Parathyroid adenoma (tissue), 2 donors: Measurements from ENCODE around the gene ERCC6.

Experiments used
- H2AFZ ChIP-seq: fragments of 300-600 bp; sonication (generic); one replicate; pipeline ENCODE4 v1.7.0; 2017; ENCODE audit warnings: antibody characterized with exemption, mild to moderate bottlenecking
- H3K27ac ChIP-seq: fragments of 300-600 bp; sonication (generic); one replicate; pipeline ENCODE4 v1.7.0; 2017
- H3K27me3 ChIP-seq: fragments of 300-600 bp; sonication (generic); one replicate; pipeline ENCODE4 v1.7.0; 2017; ENCODE audit warnings: low read length; ENCODE audit not compliant: control insufficient read depth, insufficient read depth
- H3K36me3 ChIP-seq: fragments of 300-600 bp; sonication (generic); one replicate; pipeline ENCODE4 v1.7.0; 2017; ENCODE audit warnings: low read length; ENCODE audit not compliant: control insufficient read depth, insufficient read depth
- H3K4me1 ChIP-seq: fragments of 300-600 bp; sonication (generic); one replicate; pipeline ENCODE4 v1.7.0; 2017; ENCODE audit warnings: control low read depth
- H3K4me2 ChIP-seq: fragments of 300-600 bp; sonication (generic); one replicate; pipeline ENCODE4 v1.7.0; 2017; ENCODE audit warnings: low read length
- H3K4me3 ChIP-seq: fragments of 300-600 bp; sonication (generic); one replicate; pipeline ENCODE4 v1.7.0; 2017; ENCODE audit warnings: low read depth, low read length
- H3K79me2 ChIP-seq: fragments of 300-600 bp; sonication (generic); one replicate; pipeline ENCODE4 v1.7.0; 2017; ENCODE audit warnings: control low read depth
- H3K9ac ChIP-seq: fragments of 300-600 bp; sonication (generic); one replicate; pipeline ENCODE4 v1.7.0; 2017; ENCODE audit warnings: mild to moderate bottlenecking
- H3K9me3 ChIP-seq: fragments of 300-600 bp; sonication (generic); one replicate; pipeline ENCODE4 v1.7.0; 2017; ENCODE audit warnings: low read length; ENCODE audit not compliant: control insufficient read depth
- CTCF ChIP-seq: fragments of 300-600 bp; sonication (generic); IDR thresholded peaks from one replicate; pipeline ENCODE4 v1.7.0; 2017; ENCODE audit warnings: antibody characterized with exemption, mild to moderate bottlenecking
- donor health status: primary hyperparathyroidism.

The ERCC6 gene

GRCh38 chr10:49519717-49520116 lies 19.2 kb downstream of the ERCC6 start:
- no peak overlapping the region for H2AFZ ChIP-seq
- no peaks in the 10 kb centered on the region for H3K27me3 ChIP-seq
- no peak for TF ChIP-seq CTCF
- H3K4me1 ChIP-seq = no peaks in the 10 kb centered on the region
- no peak overlapping the region for H3K27ac ChIP-seq
- H3K36me3 ChIP-seq = no peaks in the 10 kb centered on the region
- H3K4me3 ChIP-seq = no peak overlapping the region
- no peak overlapping the region for H3K9ac ChIP-seq
- no peaks in the 10 kb centered on the region for H3K79me2 ChIP-seq
- H3K4me2 ChIP-seq = no peak overlapping the region
- H3K9me3 ChIP-seq = no peaks in the 10 kb centered on the region

- H3K36me3 ChIP-seq = no peaks in the 10 kb centered on the region
- H3K9ac ChIP-seq = no peak overlapping the region
- no peak overlapping the region for H3K27ac ChIP-seq
- H3K4me3 ChIP-seq = no peak overlapping the region
- no peaks in the 10 kb centered on the region for H3K4me1 ChIP-seq
- no peak overlapping the region for H2AFZ ChIP-seq
- no peak overlapping the region for H3K4me2 ChIP-seq
- no peaks in the 10 kb centered on the region for H3K27me3 ChIP-seq
- peak; percentile 75 for TF ChIP-seq CTCF
- no peaks in the 10 kb centered on the region for H3K9me3 ChIP-seq
- H3K79me2 ChIP-seq = no peaks in the 10 kb centered on the region
These were observed 19.8 kb downstream of the ERCC6 start for GRCh38 chr10:49518982-49519578.

- H3K36me3 ChIP-seq = no peaks in the 10 kb centered on the region
- H3K79me2 ChIP-seq = no peaks in the 10 kb centered on the region
- no peak overlapping the region for H3K4me3 ChIP-seq
- H3K9me3 ChIP-seq = no peaks in the 10 kb centered on the region
- H3K4me1 ChIP-seq = no peaks in the 10 kb centered on the region
- H3K27ac ChIP-seq = no peak overlapping the region
- H3K9ac ChIP-seq = no peak overlapping the region
- H2AFZ ChIP-seq = no peak overlapping the region
- no peak overlapping the region for H3K4me2 ChIP-seq
- H3K27me3 ChIP-seq = no peaks in the 10 kb centered on the region
- no peak for TF ChIP-seq CTCF
These were observed 20.4 kb downstream of the ERCC6 start for GRCh38 chr10:49518566-49518965.

GRCh38 chr10:49516216-49516970 lies 22.5 kb downstream of the ERCC6 start:
- Histone ChIP-seq H3K9me3 (no peaks in the 10 kb centered on the region), H2AFZ (no peak overlapping the region), H3K4me3 (no peak overlapping the region), H3K79me2 (peaks cover 2% of the 10 kb centered on the region), H3K27me3 (no peaks in the 10 kb centered on the region), H3K4me2 (no peak overlapping the region), H3K4me1 (no peaks in the 10 kb centered on the region), H3K36me3 (no peaks in the 10 kb centered on the region), H3K9ac (no peak overlapping the region), H3K27ac (no peak overlapping the region)
- no peak for TF ChIP-seq CTCF
